Esophagus squamous epithelium (tissue), 5 donors: Measurements from ENCODE around the gene ACTL6A. TPM values are rescaled to one million over a fixed set of nuclear protein-coding genes. Genes with fewer than 3 reads are reported as not detected.

Experiments used
- DNase-seq: peaks from one replicate; lab custom pipeline; 2025; lab: John Stamatoyannopoulos, UW
- H3K27ac ChIP-seq, 4 donors: fragments of 200-600 bp; sonication (generic); one replicate each; pipeline ENCODE4 v1.5.1; 2016 to 2019; ENCODE audit warnings: mild to moderate bottlenecking in 1 of 4
- H3K27me3 ChIP-seq, 4 donors: fragments of 200-600 bp; sonication (generic); 1 replicate in 3 of 4; 2 replicates in 1 of 4; pipeline versions ENCODE4 v1.5.1 to v1.6.0; 2017 to 2021; ENCODE audit warnings: antibody characterized with exemption in 1 of 4
- H3K36me3 ChIP-seq, 3 donors: fragments of 200-600 bp; sonication (generic); one replicate each; pipeline ENCODE4 v1.5.1; 2016 to 2019
- H3K4me1 ChIP-seq, 3 donors: fragments of 200-600 bp; sonication (generic); one replicate each; pipeline ENCODE4 v1.5.1; 2017 to 2019
- H3K4me3 ChIP-seq, 4 donors: fragments of 200-600 bp; sonication (generic); 1 replicate in 3 of 4; 2 replicates in 1 of 4; pipeline ENCODE4 v1.5.1; 2016 to 2019; ENCODE audit warnings: mild to moderate bottlenecking in 2 of 4, moderate library complexity in 1 of 4
- H3K9me3 ChIP-seq, 3 donors: fragments of 200-600 bp; sonication (generic); one replicate each; pipeline ENCODE4 v1.5.1; 2016 to 2019
- CTCF ChIP-seq, 6 experiments: fragments of 450-650 bp in 4 of 6; fragments of 200-600 bp in 2 of 6; sonication (generic) in 2 of 6; IDR thresholded peaks; one replicate each; pipeline ENCODE4 v1.5.1; 2016 to 2019; ENCODE audit warnings: antibody characterized with exemption in 6 of 6, mild to moderate bottlenecking in 4 of 6, moderate library complexity in 4 of 6
- POLR2A ChIP-seq, 4 donors: fragments of 450-650 bp; IDR thresholded peaks; one replicate each; pipeline ENCODE4 v1.6.1; 2017; ENCODE audit warnings: antibody characterized with exemption in 4 of 4, mild to moderate bottlenecking in 4 of 4, moderate library complexity in 3 of 4
- WGBS, 2 donors: methylation state at CpG; one replicate each; pipeline ENCODE4 v1.1.5; 2018; 5-methylcytosine and 5-hydroxymethylcytosine counted together
- intact Hi-C: fragments of 100-400 bp; cut with DNase I; formaldehyde crosslinking; loops from one replicate; pipeline ENCODE4 v1.15.0; 2022
- total RNA-seq, 4 donors: library from RNA; depleted of rRNA; stranded (reverse); fragments of >200 nt; gene quantifications; one replicate each; pipeline ENCODE4 v1.1.0, GENCODE V29; 2016
- donor health status: DM: yes; HTN: yes; CAD: no.

Gene ACTL6A
- total RNA-seq, 4 donors from 2014 or later, result 51.5 to 95.4 (median 63.5) TPM

- WGBS, 2 donors, result 45 to 61% methylated on average over 4 of the region's 4 CpGs
- Histone ChIP-seq H3K4me1 (no peaks in the 10 kb centered on the region), H3K9me3 (no peaks in the 10 kb centered on the region), H3K4me3 (no peak overlapping the region), H3K27me3 (no peaks in the 10 kb centered on the region), H3K27ac (no peak overlapping the region), H3K36me3 (no peaks in the 10 kb centered on the region)
- intact Hi-C loops, result loop anchor here (10.0 kb wide), 1 partner anchor 127 kb away; no protein-coding TSS in a partner anchor
- TF ChIP-seq POLR2A (IDR thresholded peaks at IDR 0.05) (no peak), CTCF (IDR thresholded peaks at IDR 0.05) (no peak)
- no peak for DNase-seq
Observed at GRCh38 chr3:179551349-179552105, 11.2 kb upstream of the ACTL6A start.

GRCh38 chr3:179558742-179559364 is 3.9 kb upstream of the ACTL6A start:
- Histone ChIP-seq H3K9me3 (no peaks in the 10 kb centered on the region), H3K27me3 (no peaks in the 10 kb centered on the region), H3K4me1 (peaks cover 3 to 11% (median 3%) of the 10 kb centered on the region in 3 donors), H3K4me3 (no peak overlapping the region), H3K27ac (no peak overlapping the region), H3K36me3 (no peaks in the 10 kb centered on the region)
- no peak for DNase-seq
- WGBS, 2 donors, result 0 to 2% methylated on average over 3 of the region's 3 CpGs
- TF ChIP-seq CTCF (IDR thresholded peaks at IDR 0.05) (peak in 5 of 6 experiments; percentile 45 to 85 (median 69)), POLR2A (IDR thresholded peaks at IDR 0.05) (no peak)
- intact Hi-C loops, result loop anchor here (10.0 kb wide), 1 partner anchor 134 kb away; no protein-coding TSS in a partner anchor

- peaks cover 8 to 25% (median 10%) of the 10 kb centered on the region in 3 donors for H3K4me1 ChIP-seq
- no peak for TF ChIP-seq POLR2A (IDR thresholded peaks at IDR 0.05)
- TF ChIP-seq CTCF (IDR thresholded peaks at IDR 0.05), result no peak
- no peak for DNase-seq
- H3K36me3 ChIP-seq, result no peaks in the 10 kb centered on the region
- H3K27ac ChIP-seq, result no peak overlapping the region
- H3K27me3 ChIP-seq, result no peaks in the 10 kb centered on the region
- intact Hi-C loops, result loop anchor here (10.0 kb wide), 1 partner anchor 216 kb away; the partner anchor contains the start of gene MFN1
- H3K4me3 ChIP-seq, result no peak overlapping the region
- WGBS, 2 donors, result 75 to 80% methylated on average over 1 of the region's 1 CpG
- H3K9me3 ChIP-seq, result no peaks in the 10 kb centered on the region
Observed at GRCh38 chr3:179560791-179561190, 1.9 kb upstream of the ACTL6A start.

GRCh38 chr3:179563271-179563783 is 601 bp downstream of the ACTL6A start:
- intact Hi-C loops, result loop anchor here (10.0 kb wide), 1 partner anchor 219 kb away; the partner anchor contains the start of gene MFN1
- Histone ChIP-seq H3K27ac (peak overlapping the region; percentile 90 to 96 (median 94)), H3K36me3 (no peaks in the 10 kb centered on the region), H3K9me3 (no peaks in the 10 kb centered on the region), H3K4me1 (peaks cover 8 to 25% (median 10%) of the 10 kb centered on the region in 3 donors), H3K27me3 (no peaks in the 10 kb centered on the region), H3K4me3 (peak overlapping the region; percentile 84 to 98 (median 94))
- WGBS, 2 donors, result 0% methylated on average over 5 to 15 of the region's 40 CpGs
- TF ChIP-seq CTCF (IDR thresholded peaks at IDR 0.05) (peak; percentile 21 to 82 (median 63)), POLR2A (IDR thresholded peaks at IDR 0.05) (no peak)
- no peak for DNase-seq
